HepG2 (cell line): ENCODE data around the gene GLRX5. TPM values are rescaled to one million over a fixed set of nuclear protein-coding genes. Genes with fewer than 3 reads are reported as not detected.

ENCODE experiments used
- ELF3 ChIP-seq: IDR thresholded peaks from 2 replicates; pipeline ENCODE4 v1.6.1; 2016; ENCODE audit warnings: missing genetic modification reagents, missing compliant biosample characterization
- FOXJ3 ChIP-seq: sonication (generic); formaldehyde crosslinking; IDR thresholded peaks from 2 replicates; pipeline ENCODE4 v1.4.0; 2020; ENCODE audit warnings: missing genetic modification reagents, mild to moderate bottlenecking, borderline replicate concordance
- GATAD1 ChIP-seq: IDR thresholded peaks from 2 replicates; pipeline ENCODE4 v1.6.1; 2016; ENCODE audit warnings: missing genetic modification reagents, missing compliant biosample characterization
- HCFC1 ChIP-seq: fragments of 150-350 bp; IDR thresholded peaks from 2 replicates; pipeline ENCODE4 v1.6.1; 2014; ENCODE audit warnings: low read depth, low read length
- JUND ChIP-seq: sonication (generic); formaldehyde crosslinking; IDR thresholded peaks from 2 replicates; pipeline ENCODE4 v1.8.0; 2022; ENCODE audit warnings: mild to moderate bottlenecking, missing genetic modification reagents
- KDM4B ChIP-seq: sonication (generic); formaldehyde crosslinking; IDR thresholded peaks from 2 replicates; pipeline ENCODE4 v1.4.0; 2020; ENCODE audit warnings: missing genetic modification reagents
- MIER2 ChIP-seq: IDR thresholded peaks from 2 replicates; pipeline ENCODE4 v1.6.1; 2016; ENCODE audit warnings: missing biosample characterization, missing genetic modification reagents
- NCOA1 ChIP-seq: sonication (generic); formaldehyde crosslinking; IDR thresholded peaks from 2 replicates; pipeline ENCODE4 v1.9.0; 2021; ENCODE audit warnings: missing genetic modification reagents
- NFATC3 ChIP-seq: sonication (generic); formaldehyde crosslinking; IDR thresholded peaks from 2 replicates; pipeline ENCODE4 v1.5.1; 2020; ENCODE audit warnings: mild to moderate bottlenecking, missing genetic modification reagents
- NFIB ChIP-seq: sonication (generic); formaldehyde crosslinking; IDR thresholded peaks from 2 replicates; pipeline ENCODE4 v1.9.0; 2021; ENCODE audit warnings: missing genetic modification reagents, mild to moderate bottlenecking, borderline replicate concordance
- NFKBIZ ChIP-seq: IDR thresholded peaks from 2 replicates; pipeline ENCODE4 v1.6.1; 2018; ENCODE audit warnings: missing genetic modification reagents, missing compliant biosample characterization
- RCOR2 ChIP-seq: IDR thresholded peaks from 2 replicates; pipeline ENCODE4 v1.6.1; 2016; ENCODE audit warnings: missing biosample characterization, missing genetic modification reagents
- SIN3A ChIP-seq: IDR thresholded peaks from 2 replicates; pipeline ENCODE4 v1.6.1; 2011; ENCODE audit warnings: low read depth, mild to moderate bottlenecking, control low read depth, low read length, borderline replicate concordance
- THYN1 ChIP-seq: sonication (generic); formaldehyde crosslinking; IDR thresholded peaks from 2 replicates; pipeline ENCODE4 v1.8.1; 2023; ENCODE audit warnings: low read depth, mild to moderate bottlenecking, moderate library complexity, missing genetic modification reagents, borderline replicate concordance
- ZBTB3 ChIP-seq: sonication (generic); formaldehyde crosslinking; IDR thresholded peaks from 2 replicates; pipeline ENCODE4 v1.4.0; 2020; ENCODE audit warnings: low read depth, mild to moderate bottlenecking, moderate library complexity, missing genetic modification reagents, borderline replicate concordance
- ZBTB38 ChIP-seq: sonication (generic); formaldehyde crosslinking; IDR thresholded peaks from 2 replicates; pipeline ENCODE4 v1.5.1; 2020; ENCODE audit warnings: mild to moderate bottlenecking, missing genetic modification reagents
- ZNF292 ChIP-seq: sonication (generic); formaldehyde crosslinking; IDR thresholded peaks from 2 replicates; pipeline ENCODE4 v1.8.1; 2022; ENCODE audit warnings: mild to moderate bottlenecking, low read depth, missing genetic modification reagents, borderline replicate concordance
- ZNF317 ChIP-seq: sonication (generic); formaldehyde crosslinking; IDR thresholded peaks from 2 replicates; pipeline ENCODE4 v1.5.0; 2020; ENCODE audit warnings: mild to moderate bottlenecking, missing genetic modification reagents
- ZNF335 ChIP-seq: sonication (generic); formaldehyde crosslinking; IDR thresholded peaks from 2 replicates; pipeline ENCODE4 v1.4.0; 2020; ENCODE audit warnings: missing genetic modification reagents
- ZNF737 ChIP-seq: sonication (generic); formaldehyde crosslinking; IDR thresholded peaks from 2 replicates; pipeline ENCODE4 v1.5.0; 2020; ENCODE audit warnings: missing genetic modification reagents, mild to moderate bottlenecking, borderline replicate concordance
- ZSCAN20 ChIP-seq: sonication (generic); formaldehyde crosslinking; IDR thresholded peaks from 2 replicates; pipeline ENCODE4 v1.4.0; 2020; ENCODE audit warnings: missing genetic modification reagents, mild to moderate bottlenecking, borderline replicate concordance
- polyA plus RNA-seq, 8 experiments: library from polyadenylated mRNA; depleted of rRNA in 3 of 8; stranded (reverse) in 7 of 8; unstranded in 1 of 8; fragments of >200 nt; fragmentation: Illumina TruSeq in 4 of 8; extraction: Trizol in 4 of 8; gene quantifications; 2 replicates each; pipeline versions ENCODE4 v1.2.1 to v1.2.3, GENCODE V29; 2011 to 2016; ENCODE audit warnings: low read depth in 4 of 8, missing spikeins in 1 of 8, mixed read lengths in 1 of 8; ENCODE audit not compliant: insufficient read depth in 1 of 8
- total RNA-seq, 5 experiments: library from RNA; depleted of rRNA; stranded (reverse); fragments of >200 nt; fragmentation: Illumina TruSeq; extraction: Trizol; gene quantifications; 2 replicates each; pipeline ENCODE4 v1.2.3, GENCODE V29; 2016; ENCODE audit warnings: low read depth in 1 of 5
- TF ChIP-seq, protein P1 (sequence below): IDR thresholded peaks from 2 replicates; pipeline ENCODE4 v1.6.1; 2016; ENCODE audit warnings: missing compliant biosample characterization, missing genetic modification reagents, borderline replicate concordance
- TF ChIP-seq, protein P2 (sequence below): sonication (generic); formaldehyde crosslinking; IDR thresholded peaks from 2 replicates; pipeline ENCODE4 v1.8.0; 2022; ENCODE audit warnings: missing genetic modification reagents, mild to moderate bottlenecking, borderline replicate concordance
- TF ChIP-seq, protein P3 (sequence below): sonication (generic); formaldehyde crosslinking; IDR thresholded peaks from 2 replicates; pipeline ENCODE4 v1.5.1; 2020; ENCODE audit warnings: mild to moderate bottlenecking, missing genetic modification reagents
- TF ChIP-seq, protein P4 (sequence below): sonication (generic); formaldehyde crosslinking; IDR thresholded peaks from 2 replicates; pipeline ENCODE4 v1.4.0; 2020; ENCODE audit warnings: mild to moderate bottlenecking, missing genetic modification reagents, borderline replicate concordance

GLRX5 gene
- total and polyA plus RNA-seq, 2 of the 13 experiments (the other 11 are each of a cell fraction or from before 2014, with no cell fraction given), result 122 to 146 TPM

DNA sequence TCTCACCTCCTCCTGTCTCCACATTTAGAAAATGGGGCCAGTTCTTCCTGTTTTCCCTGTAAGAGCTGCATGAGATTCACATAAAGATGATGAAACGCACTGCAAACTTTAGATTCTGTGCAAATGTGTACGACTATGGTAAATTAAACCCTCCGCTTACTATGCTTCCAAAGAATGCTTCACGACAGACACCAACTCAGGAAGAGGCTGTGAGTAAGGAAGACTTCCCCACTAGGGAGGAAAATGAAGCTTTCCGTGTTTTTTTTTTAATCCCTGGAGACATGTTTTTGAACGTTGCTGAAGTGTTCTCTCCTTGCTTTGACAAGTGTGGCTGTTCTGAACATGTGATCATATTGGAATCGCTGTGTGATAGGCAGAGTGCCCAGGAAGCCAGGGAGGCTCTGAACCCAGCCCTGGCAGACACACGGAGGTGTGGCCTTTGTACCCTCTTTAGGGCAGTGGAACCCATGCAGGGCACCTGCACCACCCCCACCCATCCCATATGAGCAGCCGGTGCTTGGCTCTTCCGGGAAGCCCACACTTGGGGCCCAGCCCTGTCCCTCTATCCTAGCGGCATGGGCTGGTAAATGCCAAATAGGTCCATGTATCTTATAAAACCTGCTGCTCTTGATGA is 10.9 kb upstream of the GLRX5 start (continued):
- TF ChIP-seq KDM4B (CRISPR knock-in tag), result peak; percentile 33; the same call in 1 of the 2 replicates
- no peak for TF ChIP-seq ZNF737 (CRISPR knock-in tag)
- TF ChIP-seq, protein P1, sequence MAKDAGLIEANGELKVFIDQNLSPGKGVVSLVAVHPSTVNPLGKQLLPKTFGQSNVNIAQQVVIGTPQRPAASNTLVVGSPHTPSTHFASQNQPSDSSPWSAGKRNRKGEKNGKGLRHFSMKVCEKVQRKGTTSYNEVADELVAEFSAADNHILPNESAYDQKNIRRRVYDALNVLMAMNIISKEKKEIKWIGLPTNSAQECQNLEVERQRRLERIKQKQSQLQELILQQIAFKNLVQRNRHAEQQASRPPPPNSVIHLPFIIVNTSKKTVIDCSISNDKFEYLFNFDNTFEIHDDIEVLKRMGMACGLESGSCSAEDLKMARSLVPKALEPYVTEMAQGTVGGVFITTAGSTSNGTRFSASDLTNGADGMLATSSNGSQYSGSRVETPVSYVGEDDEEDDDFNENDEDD (CRISPR knock-in tag), result no peak
- no peak for TF ChIP-seq ZSCAN20 (CRISPR knock-in tag)
- no peak for TF ChIP-seq NCOA1
- TF ChIP-seq, protein P2, sequence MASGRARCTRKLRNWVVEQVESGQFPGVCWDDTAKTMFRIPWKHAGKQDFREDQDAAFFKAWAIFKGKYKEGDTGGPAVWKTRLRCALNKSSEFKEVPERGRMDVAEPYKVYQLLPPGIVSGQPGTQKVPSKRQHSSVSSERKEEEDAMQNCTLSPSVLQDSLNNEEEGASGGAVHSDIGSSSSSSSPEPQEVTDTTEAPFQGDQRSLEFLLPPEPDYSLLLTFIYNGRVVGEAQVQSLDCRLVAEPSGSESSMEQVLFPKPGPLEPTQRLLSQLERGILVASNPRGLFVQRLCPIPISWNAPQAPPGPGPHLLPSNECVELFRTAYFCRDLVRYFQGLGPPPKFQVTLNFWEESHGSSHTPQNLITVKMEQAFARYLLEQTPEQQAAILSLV (CRISPR knock-in tag), result peak; percentile 61; the same call in 1 of the 2 replicates
- no peak for TF ChIP-seq NFATC3
- TF ChIP-seq ZBTB38 (CRISPR knock-in tag), result no peak
- TF ChIP-seq MIER2 (CRISPR knock-in tag), result no peak
- peak; percentile 30; the same call in 1 of the 2 replicates for TF ChIP-seq SIN3A
- TF ChIP-seq ZNF317 (CRISPR knock-in tag), result no peak
- no peak for TF ChIP-seq GATAD1
- TF ChIP-seq JUND (CRISPR knock-in tag), result no peak
- no peak for TF ChIP-seq HCFC1
- no peak for TF ChIP-seq THYN1
- no peak for TF ChIP-seq FOXJ3 (CRISPR knock-in tag)
- TF ChIP-seq, protein P3, sequence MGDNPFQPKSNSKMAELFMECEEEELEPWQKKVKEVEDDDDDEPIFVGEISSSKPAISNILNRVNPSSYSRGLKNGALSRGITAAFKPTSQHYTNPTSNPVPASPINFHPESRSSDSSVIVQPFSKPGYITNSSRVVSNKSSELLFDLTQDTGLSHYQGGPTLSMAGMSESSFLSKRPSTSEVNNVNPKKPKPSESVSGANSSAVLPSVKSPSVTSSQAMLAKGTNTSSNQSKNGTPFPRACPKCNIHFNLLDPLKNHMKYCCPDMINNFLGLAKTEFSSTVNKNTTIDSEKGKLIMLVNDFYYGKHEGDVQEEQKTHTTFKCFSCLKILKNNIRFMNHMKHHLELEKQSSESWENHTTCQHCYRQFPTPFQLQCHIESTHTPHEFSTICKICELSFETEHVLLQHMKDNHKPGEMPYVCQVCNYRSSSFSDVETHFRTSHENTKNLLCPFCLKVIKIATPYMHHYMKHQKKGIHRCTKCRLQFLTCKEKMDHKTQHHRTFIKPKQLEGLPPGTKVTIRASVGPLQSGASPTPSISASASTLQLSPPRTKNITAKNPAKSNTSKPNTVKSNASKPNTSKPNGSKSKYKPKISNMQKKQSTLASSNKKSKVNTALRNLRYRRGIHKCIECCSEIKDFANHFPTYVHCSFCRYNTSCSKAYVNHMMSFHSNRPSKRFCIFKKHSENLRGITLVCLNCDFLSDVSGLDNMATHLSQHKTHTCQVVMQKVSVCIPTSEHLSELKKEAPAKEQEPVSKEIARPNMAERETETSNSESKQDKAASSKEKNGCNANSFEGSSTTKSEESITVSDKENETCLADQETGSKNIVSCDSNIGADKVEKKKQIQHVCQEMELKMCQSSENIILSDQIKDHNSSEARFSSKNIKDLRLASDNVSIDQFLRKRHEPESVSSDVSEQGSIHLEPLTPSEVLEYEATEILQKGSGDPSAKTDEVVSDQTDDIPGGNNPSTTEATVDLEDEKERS (CRISPR knock-in tag), result no peak
- TF ChIP-seq NFIB, result no peak
- TF ChIP-seq ZBTB3 (CRISPR knock-in tag), result no peak
- TF ChIP-seq RCOR2, result no peak
- TF ChIP-seq ZNF292 (CRISPR knock-in tag), result no peak
- no peak for TF ChIP-seq ZNF335
- TF ChIP-seq, protein P4, sequence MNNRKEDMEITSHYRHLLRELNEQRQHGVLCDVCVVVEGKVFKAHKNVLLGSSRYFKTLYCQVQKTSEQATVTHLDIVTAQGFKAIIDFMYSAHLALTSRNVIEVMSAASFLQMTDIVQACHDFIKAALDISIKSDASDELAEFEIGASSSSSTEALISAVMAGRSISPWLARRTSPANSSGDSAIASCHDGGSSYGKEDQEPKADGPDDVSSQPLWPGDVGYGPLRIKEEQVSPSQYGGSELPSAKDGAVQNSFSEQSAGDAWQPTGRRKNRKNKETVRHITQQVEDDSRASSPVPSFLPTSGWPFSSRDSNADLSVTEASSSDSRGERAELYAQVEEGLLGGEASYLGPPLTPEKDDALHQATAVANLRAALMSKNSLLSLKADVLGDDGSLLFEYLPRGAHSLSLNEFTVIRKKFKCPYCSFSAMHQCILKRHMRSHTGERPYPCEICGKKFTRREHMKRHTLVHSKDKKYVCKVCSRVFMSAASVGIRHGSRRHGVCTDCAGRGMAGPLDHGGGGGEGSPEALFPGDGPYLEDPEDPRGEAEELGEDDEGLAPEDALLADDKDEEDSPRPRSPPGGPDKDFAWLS (CRISPR knock-in tag), result no peak
- TF ChIP-seq ELF3, result peak; percentile 48; the same call in 1 of the 2 replicates
- TF ChIP-seq NFKBIZ, result no peak
